Spinal cord (tissue), 10 donors: ENCODE measurements around the gene ENPEP. TPM values are rescaled to one million over a fixed set of nuclear protein-coding genes. Genes with fewer than 3 reads are reported as not detected.
A peak's percentile ranks its signal among the peaks of the same experiment; 100 is the strongest.

Experiments
- DNase-seq, 6 donors: peaks; one replicate each; pipeline versions ENCODE4 v3.0.0 to v3.0.0-alpha.2; 2013 to 2015; ENCODE audit warnings: low spot score in 6 of 6, low read depth in 4 of 6
- H3K27ac ChIP-seq: one replicate; pipeline ENCODE4 v1.5.1; 2013; ENCODE audit warnings: low read depth, low read length, control low read depth
- H3K27me3 ChIP-seq: one replicate; pipeline ENCODE4 v1.6.1; 2013; ENCODE audit warnings: low read length; ENCODE audit not compliant: control insufficient read depth, insufficient read depth
- H3K36me3 ChIP-seq: one replicate; pipeline ENCODE4 v1.6.1; 2013; ENCODE audit warnings: low read length; ENCODE audit not compliant: control insufficient read depth, insufficient read depth
- H3K4me1 ChIP-seq: one replicate; pipeline ENCODE4 v1.6.1; 2013; ENCODE audit warnings: low read length; ENCODE audit not compliant: control insufficient read depth, insufficient read depth
- H3K4me3 ChIP-seq: one replicate; pipeline ENCODE4 v1.5.1; 2013; ENCODE audit warnings: low read depth, low read length, control low read depth
- H3K9me3 ChIP-seq: one replicate; pipeline ENCODE4 v1.6.1; 2013; ENCODE audit warnings: low read length; ENCODE audit not compliant: control insufficient read depth, insufficient read depth
- WGBS: methylation state at CpG from one replicate; pipeline ENCODE4 v1.1.5; 2013; ENCODE audit warnings: missing lambda C conversion rate; ENCODE audit not compliant: insufficient coverage; 5-methylcytosine and 5-hydroxymethylcytosine counted together
- polyA plus RNA-seq, 2 donors: library from polyadenylated mRNA; unstranded; fragments of 120-200 nt; gene quantifications; one replicate each; pipeline ENCODE4 v1.2.1, GENCODE V29; 2013; ENCODE audit not compliant: insufficient read length in 2 of 2
- total RNA-seq, 2 donors: library from RNA; depleted of rRNA in 1 of 2; stranded (reverse); fragments of 120-200 nt in 1 of 2; fragments of >200 nt in 1 of 2; gene quantifications; one replicate each; pipeline versions ENCODE4 v1.2.3 to v1.2.4, GENCODE V29; 2013 to 2014
- donor health status: healthy.

Gene ENPEP
- total and polyA plus RNA-seq, 4 donors = 2.5 to 13.2 (median 3.9) TPM

GRCh38 chr4:110586131-110586850, 110.3 kb downstream of the ENPEP start:
- Histone ChIP-seq H3K4me3 (no peak overlapping the region), H3K9me3 (no peaks in the 10 kb centered on the region), H3K4me1 (no peaks in the 10 kb centered on the region), H3K27me3 (no peaks in the 10 kb centered on the region), H3K27ac (no peak overlapping the region), H3K36me3 (peaks cover 2% of the 10 kb centered on the region)
- peak in 4 of 6 donors; percentile 7 to 78 (median 39) for DNase-seq
- no CpG with 5 or more reads among the region's 7 CpGs for WGBS

- Histone ChIP-seq H3K36me3 (peaks cover 2% of the 10 kb centered on the region), H3K9me3 (no peaks in the 10 kb centered on the region), H3K27ac (no peak overlapping the region), H3K4me3 (no peak overlapping the region), H3K27me3 (no peaks in the 10 kb centered on the region), H3K4me1 (no peaks in the 10 kb centered on the region)
- no peak for DNase-seq
- WGBS = 96% methylated on average over 35 of the region's 36 CpGs
Observed at GRCh38 chr4:110587666-110588285, 111.8 kb downstream of the ENPEP start.

- H3K4me3 ChIP-seq = no peak overlapping the region
- no peaks in the 10 kb centered on the region for H3K4me1 ChIP-seq
- no peaks in the 10 kb centered on the region for H3K27me3 ChIP-seq
- DNase-seq = peak in 1 of 6 donors; percentile 28
- peaks cover 2% of the 10 kb centered on the region for H3K36me3 ChIP-seq
- H3K27ac ChIP-seq = no peak overlapping the region
- H3K9me3 ChIP-seq = no peaks in the 10 kb centered on the region
Observed at GRCh38 chr4:110589297-110589696, 113.3 kb downstream of the ENPEP start.

GRCh38 chr4:110595583-110595982, 119.6 kb downstream of the ENPEP start:
- Histone ChIP-seq H3K36me3 (no peaks in the 10 kb centered on the region), H3K27ac (no peak overlapping the region), H3K4me3 (no peak overlapping the region), H3K4me1 (no peaks in the 10 kb centered on the region), H3K27me3 (no peaks in the 10 kb centered on the region), H3K9me3 (no peaks in the 10 kb centered on the region)
- WGBS = no CpG with 5 or more reads among the region's 1 CpG
- DNase-seq = no peak

GRCh38 chr4:110596431-110596830, 120.5 kb downstream of the ENPEP start:
- no peak for DNase-seq
- H3K36me3 ChIP-seq = no peaks in the 10 kb centered on the region
- no peaks in the 10 kb centered on the region for H3K9me3 ChIP-seq
- no peaks in the 10 kb centered on the region for H3K4me1 ChIP-seq
- no peak overlapping the region for H3K27ac ChIP-seq
- no CpG with 5 or more reads among the region's 2 CpGs for WGBS
- H3K4me3 ChIP-seq = no peak overlapping the region
- H3K27me3 ChIP-seq = no peaks in the 10 kb centered on the region

GRCh38 chr4:110597582-110597981, 121.6 kb downstream of the ENPEP start:
- Histone ChIP-seq H3K4me1 (no peaks in the 10 kb centered on the region), H3K36me3 (no peaks in the 10 kb centered on the region), H3K4me3 (no peak overlapping the region), H3K9me3 (no peaks in the 10 kb centered on the region), H3K27ac (no peak overlapping the region), H3K27me3 (no peaks in the 10 kb centered on the region)
- no peak for DNase-seq

- H3K27ac ChIP-seq = no peak overlapping the region
- no peak for DNase-seq
- no peaks in the 10 kb centered on the region for H3K4me1 ChIP-seq
- H3K27me3 ChIP-seq = peaks cover 7% of the 10 kb centered on the region
- 83% methylated on average over 1 of the region's 2 CpGs for WGBS
- H3K36me3 ChIP-seq = no peaks in the 10 kb centered on the region
- no peak overlapping the region for H3K4me3 ChIP-seq
- no peaks in the 10 kb centered on the region for H3K9me3 ChIP-seq
Observed at GRCh38 chr4:110602061-110602460, 126.1 kb downstream of the ENPEP start.

GRCh38 chr4:110605077-110605476, 129.1 kb downstream of the ENPEP start:
- H3K27me3 ChIP-seq = peaks cover 27% of the 10 kb centered on the region
- no peaks in the 10 kb centered on the region for H3K4me1 ChIP-seq
- no peak overlapping the region for H3K4me3 ChIP-seq
- no peak overlapping the region for H3K27ac ChIP-seq
- no peak for DNase-seq
- no peaks in the 10 kb centered on the region for H3K36me3 ChIP-seq
- WGBS = no CpG with 5 or more reads among the region's 1 CpG
- no peaks in the 10 kb centered on the region for H3K9me3 ChIP-seq

GRCh38 chr4:110609044-110609750, 133.2 kb downstream of the ENPEP start:
- H3K4me3 ChIP-seq = no peak overlapping the region

GRCh38 chr4:110610620-110610939, 134.6 kb downstream of the ENPEP start:
- no peaks in the 10 kb centered on the region for H3K9me3 ChIP-seq
- no peaks in the 10 kb centered on the region for H3K36me3 ChIP-seq
- peaks cover 76% of the 10 kb centered on the region for H3K27me3 ChIP-seq
- H3K27ac ChIP-seq = no peak overlapping the region
- H3K4me1 ChIP-seq = peaks cover 17% of the 10 kb centered on the region
- no peak for DNase-seq
- 3% methylated on average over 15 of the region's 20 CpGs for WGBS
- no peak overlapping the region for H3K4me3 ChIP-seq

More at GRCh38 chr4:110609044-110609750, 133.2 kb downstream of the ENPEP start:
- H3K4me1 ChIP-seq = peaks cover 17% of the 10 kb centered on the region
- no peaks in the 10 kb centered on the region for H3K36me3 ChIP-seq
- no CpG with 5 or more reads among the region's 6 CpGs for WGBS
- H3K27ac ChIP-seq = no peak overlapping the region
- H3K9me3 ChIP-seq = no peaks in the 10 kb centered on the region
- H3K27me3 ChIP-seq = peaks cover 62% of the 10 kb centered on the region
- DNase-seq = no peak
